Measurements from ENCODE around the gene PRKCA.
"Not testable (repeated sequence)": the region's sequence is repeated elsewhere in the genome, so short reads cannot be mapped to it uniquely, and the experiment has no call there.

The PRKCA gene

DNA sequence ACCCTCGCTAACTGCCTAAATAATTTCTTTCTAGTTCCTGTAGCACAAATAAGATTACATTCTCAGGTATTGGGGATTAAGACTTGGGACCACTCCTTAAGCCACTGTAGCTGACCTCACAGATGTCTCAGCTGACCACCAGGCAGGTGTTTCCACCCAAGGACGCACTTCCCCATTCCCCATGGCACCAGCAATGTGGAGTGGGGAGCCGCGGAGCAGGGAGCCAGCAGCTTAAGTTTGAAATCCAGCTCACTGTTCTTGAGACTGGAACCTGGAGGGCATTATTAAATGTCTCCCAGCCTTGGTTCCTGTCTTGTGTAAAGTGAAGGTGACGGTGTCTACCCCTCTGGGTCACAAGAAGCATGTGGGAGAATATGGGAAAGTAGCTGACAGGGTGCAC, 283.1 kb downstream of the PRKCA start:
- DNase-seq: no peak

DNA sequence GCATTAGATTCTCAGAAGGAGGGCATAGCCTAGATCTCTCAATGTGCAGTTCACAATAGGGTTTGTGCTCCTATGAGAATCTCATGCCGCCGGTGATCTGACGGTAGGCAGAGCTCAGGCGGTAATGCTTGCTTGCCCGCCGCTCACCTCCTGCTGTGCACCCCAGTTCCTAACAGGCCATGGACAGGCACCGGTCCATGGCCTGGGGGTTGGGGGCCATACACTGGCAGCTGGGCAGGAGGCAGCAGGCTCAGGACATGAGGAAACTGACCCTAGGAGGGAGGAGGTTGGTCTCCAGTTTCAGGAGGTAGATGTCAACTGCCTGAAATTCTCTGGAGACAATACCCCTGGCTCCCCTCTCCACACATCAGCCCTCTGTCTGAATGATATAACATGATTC, 287.5 kb downstream of the PRKCA start:
- no peak for DNase-seq

DNA sequence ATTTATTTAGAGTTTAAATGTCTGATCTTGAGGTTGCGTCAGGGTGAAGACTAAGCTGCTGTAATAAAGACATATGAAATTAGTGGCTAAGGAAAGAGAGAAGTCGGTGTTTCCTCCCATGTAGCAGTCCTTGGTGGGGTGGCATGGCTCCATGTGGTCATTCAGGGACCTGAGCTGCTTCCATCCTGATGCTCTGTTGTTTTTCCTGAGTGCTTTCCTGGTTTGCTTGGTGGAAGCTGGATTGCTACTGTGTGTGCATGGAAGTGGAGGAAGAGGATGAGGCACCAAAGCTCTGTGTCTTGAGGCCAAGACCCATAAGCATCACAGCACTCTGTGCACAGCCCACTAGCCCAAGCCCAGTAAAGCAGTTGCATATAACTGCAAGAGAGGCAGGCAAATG, 290.7 kb downstream of the PRKCA start:
- no peak for DNase-seq

DNA sequence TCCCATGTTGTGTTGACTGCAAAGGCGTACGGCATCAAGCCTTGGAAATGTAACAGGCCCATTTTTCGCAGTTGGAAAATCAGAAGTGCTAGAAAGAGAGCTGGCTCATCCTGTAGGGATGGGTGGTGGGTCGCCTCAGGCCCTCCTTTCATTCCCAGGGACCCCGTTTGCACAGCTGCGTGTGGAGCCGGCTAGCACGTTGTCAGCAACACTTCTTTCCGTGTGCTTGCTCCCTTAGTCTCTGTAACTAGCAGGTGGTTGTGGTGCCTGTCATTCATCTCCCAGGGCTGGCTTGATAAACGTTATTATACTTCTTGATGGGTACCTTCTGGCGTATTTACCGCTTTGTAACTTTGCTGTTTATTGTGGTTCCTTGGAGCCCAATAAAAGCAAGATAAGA, 293.5 kb downstream of the PRKCA start:
- DNase-seq: no peak

DNA sequence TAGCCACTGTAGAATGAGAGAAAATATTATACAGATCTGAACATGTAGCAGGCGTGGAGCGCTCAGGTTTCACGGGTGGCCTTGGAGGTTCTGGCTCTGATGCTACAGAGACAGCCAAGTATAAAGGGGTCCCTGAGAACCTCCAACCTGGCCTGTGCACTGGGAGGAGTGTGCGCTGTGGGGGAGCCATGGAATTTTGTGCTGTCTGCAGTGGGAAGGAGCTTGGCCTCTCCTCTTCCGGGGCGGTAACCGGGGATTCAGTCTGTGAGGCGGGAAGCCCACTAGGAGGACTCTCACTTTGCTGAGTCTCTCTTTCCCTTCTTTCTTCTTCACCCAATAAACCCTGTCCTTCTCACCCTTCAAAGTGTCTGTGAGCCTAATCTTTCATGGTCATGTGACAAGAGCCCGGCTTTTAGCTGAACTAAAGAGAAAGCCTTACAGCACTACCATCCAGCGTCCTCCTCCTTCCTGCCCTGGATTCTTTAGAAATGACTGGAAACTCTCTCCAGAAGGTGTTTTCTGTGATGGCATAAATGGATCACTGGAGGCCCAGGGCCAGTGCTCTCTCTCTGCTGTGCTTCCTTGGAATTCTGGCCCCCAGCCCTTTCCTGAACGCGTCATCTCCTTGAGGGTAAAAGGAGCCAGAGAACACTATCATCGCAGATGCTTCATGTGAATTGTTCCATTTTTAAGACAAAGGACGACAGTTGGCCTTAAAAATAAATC, 300.4 kb downstream of the PRKCA start:
- DNase-seq: peak; percentile 85

DNA sequence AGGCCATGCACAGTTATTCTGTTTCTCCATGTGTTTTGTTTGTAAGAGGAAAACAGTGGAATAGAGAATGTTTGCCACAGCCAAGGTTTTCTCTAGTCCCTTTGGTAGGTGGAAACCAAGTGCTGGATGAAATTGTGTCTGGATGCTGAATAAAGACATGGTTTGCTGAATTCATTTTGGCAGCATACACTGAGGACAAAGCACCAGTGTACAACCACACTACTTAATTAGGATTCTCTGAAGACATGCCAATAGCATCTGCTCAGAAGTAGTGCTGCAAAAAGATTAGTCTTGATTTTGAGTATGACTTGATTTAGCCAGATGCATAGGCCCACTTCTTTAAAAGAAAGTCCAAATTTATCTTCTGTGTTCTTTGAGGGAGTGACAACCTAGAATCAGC, 302.0 kb downstream of the PRKCA start:
- DNase-seq: no peak

DNA sequence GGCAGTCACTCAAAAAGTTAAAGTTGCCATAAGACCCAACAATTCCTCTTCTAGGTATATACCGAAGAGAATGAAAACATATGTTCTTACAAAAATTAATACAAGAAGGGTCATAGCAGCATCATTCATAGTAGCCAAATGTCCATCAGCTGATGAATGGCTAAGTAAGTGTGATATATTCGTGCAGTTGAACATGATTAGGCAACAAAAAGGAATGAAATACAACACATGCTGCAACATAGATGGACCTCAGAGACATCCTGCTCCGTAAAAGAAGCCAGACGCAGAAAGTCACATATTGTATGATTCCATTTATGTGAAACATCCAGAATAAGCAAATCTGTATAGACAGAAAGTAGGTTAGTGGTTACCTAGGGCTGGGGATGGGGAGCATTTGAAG, 303.1 kb downstream of the PRKCA start:
- DNase-seq: no peak

DNA sequence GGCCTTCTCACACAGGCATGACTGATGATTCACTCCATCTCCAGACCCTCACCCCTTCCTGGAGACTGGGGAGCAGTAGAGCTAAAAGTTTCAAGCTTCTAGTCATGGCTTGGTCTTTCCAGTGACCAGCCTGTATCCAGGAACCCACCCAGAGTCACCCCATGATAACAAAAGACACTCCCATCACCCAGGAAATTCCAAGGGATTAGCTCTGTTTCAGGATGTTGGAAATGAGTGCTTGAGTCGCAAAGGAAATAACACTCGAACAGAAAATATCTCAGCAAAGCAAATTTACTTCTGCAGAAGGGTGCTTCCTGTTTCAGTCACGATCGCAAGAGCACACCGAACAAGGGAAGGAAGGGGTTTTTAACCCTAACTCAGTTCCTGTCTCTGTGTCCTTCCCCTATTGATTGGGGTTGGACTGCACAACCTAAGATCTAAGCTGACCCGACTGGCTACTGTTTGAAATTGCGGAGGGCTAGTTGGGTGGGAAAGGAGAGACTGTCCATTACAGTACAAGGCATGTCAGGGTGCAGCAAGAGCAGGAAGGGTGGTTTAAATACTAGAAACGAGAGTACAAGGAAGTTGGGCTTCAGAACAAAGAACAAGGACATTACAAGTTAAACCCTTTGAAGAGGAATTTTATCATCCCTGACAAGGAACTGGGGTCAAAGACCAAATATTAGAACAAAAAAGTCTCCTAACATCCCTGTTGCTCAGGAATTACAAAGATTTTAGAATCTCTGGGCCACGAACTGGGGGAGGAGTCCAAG, 308.1 kb downstream of the PRKCA start:
- DNase-seq: no peak

DNA sequence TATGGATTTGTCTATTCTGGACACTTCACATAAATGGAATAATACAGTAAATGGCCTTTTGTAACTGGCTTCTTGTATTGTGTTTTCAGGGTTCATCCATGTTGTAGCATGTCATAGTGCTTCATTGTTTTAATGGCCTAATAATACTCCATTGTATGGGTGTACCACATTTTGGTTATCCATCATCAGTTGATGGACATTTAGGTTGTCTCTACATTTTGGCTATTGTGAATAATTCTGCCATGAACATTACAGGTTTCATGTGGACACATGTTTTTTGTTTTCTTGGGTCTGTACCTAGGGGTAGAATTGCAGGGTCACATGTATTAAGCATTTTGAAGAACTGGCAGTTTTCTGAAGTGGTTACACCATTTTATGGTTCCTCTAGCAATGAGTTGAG, 309.0 kb downstream of the PRKCA start:
- no peak for DNase-seq

DNA sequence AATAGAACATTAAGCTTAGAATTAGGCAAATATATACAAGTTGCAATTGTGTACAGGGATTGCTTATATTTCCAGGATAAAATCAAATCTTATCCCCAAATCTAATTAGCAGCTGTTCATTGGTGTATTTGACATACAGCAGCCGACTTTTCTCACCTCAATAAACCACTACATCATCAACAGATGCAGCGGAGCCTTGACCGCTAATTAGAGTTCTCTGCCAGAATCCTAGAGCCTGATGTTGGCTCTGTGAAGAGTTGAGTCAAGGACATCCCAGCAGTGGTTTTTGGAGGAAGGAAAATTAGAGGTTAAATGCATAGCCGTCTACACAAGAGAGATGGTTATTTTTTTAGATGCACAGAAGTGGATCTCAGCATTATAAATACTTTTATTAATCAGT, 310.6 kb downstream of the PRKCA start:
- DNase-seq: no peak

DNA sequence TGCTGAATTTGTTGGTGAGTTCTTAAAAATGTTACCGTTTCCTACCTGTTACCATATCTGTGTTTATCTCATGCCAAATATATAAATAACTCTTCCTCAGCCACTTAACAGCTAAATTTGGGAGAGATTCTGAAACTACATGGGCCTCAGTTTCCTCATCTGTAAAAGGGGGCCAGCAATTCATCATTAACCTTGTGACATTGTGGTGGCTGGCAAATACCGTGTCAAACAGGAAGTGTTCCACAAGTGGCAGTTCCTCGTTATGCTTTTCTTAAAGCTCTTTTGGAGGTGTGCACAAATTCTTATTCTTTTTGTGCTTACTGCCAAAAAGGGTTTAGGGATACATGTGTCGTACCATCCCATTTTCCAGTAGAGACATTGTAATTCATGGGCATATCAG, 312.1 kb downstream of the PRKCA start:
- DNase-seq: no peak

DNA sequence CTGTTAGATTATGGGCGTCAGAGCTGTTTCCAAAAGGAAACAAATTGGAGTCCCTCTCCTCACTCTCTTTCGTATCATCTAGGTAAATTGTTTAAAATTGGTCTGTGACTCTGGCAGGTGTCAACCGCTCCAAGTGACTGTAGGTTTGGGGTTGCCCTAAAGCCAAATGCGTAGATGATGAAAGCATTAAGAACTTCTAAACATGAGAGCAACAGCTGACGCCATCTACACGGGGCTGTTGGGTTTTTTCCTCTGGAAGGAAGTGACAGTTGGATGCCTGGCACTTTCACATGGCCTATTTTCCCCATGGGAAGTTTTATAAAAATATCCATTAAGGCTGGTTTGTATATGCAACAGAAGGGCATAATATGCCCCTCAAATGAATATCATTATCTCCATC, 316.8 kb downstream of the PRKCA start:
- no peak for DNase-seq

DNA sequence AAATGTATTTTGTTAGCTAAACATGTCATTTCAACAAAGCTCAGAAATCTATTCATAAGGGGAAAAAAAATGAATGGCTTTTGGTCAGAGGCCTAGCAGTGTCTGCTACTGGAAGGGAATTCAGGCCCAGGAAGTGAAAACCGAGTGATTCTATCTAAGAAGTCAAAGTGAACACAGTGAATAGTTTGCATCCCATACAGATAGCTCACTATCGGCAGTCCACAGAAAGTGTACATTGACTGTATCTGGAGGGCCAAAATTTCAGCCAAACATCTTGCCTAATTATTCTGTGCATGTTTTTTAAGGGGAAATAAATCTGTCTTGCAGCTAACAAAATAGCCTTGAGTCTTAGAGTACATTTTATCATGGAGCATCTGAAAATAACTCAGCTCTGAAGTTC, 318.1 kb downstream of the PRKCA start:
- peak; percentile 17 for DNase-seq

DNA sequence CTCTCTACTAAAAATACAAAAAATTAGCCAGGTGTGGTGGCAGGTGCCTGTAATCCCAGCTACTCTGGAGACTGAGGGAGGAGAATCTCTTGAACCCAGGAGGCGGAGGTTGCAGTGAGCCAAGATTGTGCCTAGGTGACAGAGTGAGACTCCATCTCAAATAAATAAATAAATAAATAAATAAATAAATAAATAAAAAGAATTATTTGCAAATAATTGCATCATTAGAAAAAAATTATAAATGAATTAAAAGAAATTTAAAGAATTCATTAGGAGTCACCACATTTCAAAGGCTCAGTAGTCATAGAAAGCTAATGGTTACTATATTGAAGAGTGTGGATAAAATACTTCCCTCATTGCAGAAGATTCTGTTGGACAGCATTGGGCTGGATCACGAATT, 322.2 kb downstream of the PRKCA start:
- DNase-seq: not testable (repeated sequence)

DNA sequence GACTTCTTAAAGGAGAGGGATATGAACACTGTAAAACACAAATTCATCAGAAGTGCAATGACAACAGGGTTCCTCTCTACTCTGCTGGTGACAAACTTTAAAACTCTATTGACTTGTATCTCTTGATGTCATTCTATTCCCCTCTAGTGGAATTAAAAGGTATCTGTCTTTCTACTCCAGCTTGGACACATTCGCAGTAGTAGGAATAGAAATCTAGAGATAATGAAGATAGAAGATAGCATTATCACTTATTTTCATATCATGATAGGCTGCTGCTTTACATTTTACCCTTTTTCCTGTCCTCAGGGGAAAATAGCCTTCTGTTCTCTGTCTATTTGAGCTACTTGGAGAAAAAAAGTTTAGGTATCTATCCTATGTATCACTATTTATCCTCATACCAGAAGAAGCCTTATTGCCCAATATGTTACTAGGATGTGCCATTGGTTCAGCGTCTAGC, 322.9 kb downstream of the PRKCA start:
- peak; percentile 42 for DNase-seq

DNA sequence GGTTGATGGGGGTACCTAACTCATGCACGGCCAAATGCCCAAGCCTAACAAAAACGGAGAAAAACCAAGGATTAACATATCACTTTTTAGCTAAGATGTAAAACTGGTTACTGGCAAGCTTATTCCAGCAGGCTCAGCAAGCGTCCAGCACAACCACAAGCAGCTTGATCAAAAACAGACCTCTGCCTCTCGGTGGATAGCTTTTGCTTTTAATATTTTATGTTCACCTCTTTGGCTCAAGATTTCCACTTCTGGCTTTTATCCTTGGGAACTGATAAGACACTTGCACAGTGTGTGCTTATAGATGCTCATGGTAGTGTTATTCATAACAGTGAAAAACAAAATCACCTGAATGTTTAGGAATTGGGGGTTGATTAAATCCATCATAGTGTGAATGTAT, 325.6 kb downstream of the PRKCA start:
- no peak for DNase-seq

DNA sequence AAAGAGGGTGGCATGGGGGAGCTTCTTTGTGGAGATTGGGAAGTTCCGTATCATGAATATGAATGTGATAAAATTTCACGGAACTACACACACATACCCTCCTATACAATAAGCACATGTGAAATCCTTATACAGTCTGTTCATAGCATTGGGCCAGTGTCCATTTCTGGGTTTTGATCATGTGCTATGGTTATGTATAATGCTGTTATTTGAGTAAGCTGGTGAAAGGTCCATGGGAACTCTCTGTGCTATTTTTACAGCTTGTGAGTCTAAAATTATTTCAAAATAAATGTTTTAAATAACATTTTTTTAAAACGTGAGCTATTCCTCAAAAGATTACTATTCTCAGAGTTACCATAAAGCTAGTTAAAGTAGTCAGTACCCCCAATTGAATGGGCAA, 327.3 kb downstream of the PRKCA start:
- DNase-seq: no peak

DNA sequence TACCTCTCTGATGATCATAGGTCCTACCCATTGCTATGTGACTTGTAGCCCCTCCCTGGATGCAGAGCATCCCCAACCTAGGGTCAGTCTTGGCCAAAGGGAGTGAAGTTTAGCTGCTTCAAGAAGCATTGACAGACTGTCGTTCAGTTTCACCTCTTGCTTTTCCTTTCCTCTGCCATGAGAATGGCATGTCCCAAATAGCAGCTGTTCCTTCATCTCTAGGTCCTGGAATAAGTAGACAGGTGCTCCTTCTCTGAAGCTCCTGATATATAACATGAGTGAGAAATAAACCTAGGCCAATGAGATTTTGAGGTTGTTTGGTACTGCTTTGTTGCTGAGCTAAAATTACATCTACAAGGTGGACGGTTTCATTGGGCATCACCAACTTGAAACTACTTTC, 328.0 kb downstream of the PRKCA start:
- DNase-seq: no peak

DNA sequence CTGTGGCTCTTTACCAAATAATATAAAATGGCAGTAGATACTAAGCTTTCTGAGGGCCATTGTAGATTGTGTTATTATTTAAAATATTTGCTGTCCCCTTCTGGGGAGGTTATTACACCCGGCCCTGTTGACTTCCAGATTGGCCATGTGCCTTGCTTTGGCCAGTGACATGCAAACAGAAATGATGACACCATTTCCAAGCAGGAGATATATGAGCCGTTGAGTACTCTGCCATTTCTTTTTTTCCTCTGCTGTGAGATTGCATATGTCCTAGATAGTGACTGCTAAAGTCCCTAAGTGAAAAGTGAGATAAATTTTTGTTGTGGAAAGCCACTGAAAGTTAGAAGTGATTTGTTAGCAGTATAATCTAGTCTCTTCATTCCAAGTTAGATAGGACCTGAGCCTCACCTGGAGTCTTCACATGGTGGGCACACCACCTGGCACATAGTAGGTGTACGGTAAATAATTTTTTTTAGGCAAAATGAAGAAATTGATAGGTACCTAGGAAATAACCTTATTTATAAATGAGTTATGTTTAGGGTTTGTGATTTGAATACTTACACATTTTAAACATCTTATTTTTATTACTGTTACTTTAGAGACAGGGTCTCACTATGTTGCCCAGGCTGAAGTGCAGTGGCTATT, 328.5 kb downstream of the PRKCA start:
- DNase-seq: no peak

DNA sequence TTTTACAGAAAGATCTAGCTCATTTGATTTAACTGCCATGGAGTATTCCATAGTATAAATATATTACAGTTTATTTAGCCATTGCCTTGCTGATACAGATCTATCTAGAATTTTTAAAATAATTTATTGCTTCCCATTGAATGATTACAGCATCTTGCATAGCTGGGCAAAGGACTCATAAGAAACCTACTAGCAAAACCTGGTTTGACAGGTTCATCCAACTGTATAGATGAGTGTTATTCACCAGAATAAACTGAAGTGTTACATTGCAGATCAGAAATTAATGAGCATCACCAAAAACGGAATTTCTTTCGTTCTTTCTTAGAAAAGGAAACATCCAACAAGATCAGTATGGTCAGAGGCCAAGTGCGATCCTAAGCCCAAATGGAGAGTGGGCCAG, 330.3 kb downstream of the PRKCA start:
- no peak for DNase-seq

DNA sequence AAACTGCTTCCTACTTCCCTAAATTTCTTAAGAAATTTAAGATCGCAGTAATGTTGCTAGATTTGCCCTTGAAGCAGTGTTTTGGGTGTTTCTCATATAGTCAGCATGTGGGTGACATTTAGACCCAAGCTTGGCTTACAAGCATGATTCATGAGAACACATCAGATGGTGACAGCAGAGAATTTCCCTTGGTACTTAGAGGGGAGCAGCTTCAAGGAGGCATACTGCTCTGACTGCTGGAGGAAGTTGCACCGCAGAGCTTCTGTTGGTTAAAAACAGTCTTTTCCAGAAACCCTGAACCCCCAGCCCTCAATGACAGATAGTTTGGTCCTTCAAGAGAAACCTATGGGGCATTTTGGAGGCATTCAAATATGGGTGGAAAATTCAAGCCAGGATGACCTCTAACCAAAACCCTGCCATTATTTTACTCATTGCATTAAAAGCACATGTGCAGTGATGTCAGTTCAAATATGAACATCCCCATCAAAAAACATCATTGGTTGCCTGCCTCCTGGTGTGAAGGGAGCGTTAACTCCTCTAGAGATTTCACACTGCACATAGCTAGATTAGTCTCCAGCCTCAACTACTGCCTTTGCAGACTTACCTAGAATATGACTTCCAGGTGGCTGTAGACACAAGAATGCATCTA, 331.0 kb downstream of the PRKCA start:
- DNase-seq: peak; percentile 57

DNA sequence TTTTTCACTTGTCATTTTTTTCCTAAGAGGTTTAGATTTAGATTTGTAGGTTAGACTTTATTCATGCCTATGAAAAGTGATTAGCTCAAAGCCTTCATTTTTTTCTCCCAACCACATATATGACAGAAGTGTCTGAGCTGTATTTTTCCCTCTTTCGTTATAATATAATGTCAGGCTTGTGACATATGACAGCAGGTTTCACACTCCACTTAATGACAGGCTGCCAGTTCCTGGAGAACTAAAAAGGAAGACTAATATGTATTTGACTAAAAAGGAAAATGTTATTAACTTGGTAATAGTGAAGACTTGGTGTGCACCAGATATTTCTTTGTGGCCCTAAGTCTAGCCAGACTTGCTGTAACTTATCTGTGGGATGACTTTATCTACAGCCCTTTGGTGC, 331.8 kb downstream of the PRKCA start:
- no peak for DNase-seq

DNA sequence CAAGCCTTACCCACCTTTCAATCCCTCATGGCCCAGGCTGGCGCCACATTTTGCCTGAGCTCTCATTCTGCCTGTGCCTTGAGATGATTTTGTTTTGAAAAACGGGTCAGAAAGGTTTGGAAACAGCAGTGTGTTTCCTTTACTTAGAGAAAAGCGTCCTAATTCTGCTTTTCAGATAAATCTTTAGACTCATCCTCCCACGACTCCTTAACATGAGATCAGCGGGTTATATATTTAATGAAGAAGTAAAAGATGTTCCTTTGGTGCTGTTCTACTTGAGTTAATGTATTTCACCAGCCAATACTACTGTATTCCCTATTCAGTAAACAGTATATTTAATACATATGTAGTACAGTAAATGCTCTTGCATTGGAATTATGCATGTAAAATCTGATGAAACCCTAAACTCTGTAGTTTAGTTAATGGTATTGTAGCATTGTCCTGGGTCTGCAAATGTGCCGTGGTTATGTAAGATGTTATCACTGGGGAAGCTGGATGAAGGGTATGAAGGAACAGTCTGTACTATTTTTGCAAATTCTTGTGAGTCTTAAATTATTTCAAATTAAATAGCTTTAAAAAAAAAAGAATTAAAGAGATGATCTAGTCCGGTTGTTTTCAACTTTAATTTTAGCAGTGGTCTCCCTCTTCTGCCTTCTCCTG, 333.1 kb downstream of the PRKCA start:
- DNase-seq: no peak

Data from EL (cell line).